ENCODE results near the gene MRPS2.
A peak's percentile ranks its signal among the peaks of the same experiment; 100 is the strongest.
"Not testable (repeated sequence)": the region's sequence is repeated elsewhere in the genome, so short reads cannot be mapped to it uniquely, and the experiment has no call there.

MRPS2 gene

DNA sequence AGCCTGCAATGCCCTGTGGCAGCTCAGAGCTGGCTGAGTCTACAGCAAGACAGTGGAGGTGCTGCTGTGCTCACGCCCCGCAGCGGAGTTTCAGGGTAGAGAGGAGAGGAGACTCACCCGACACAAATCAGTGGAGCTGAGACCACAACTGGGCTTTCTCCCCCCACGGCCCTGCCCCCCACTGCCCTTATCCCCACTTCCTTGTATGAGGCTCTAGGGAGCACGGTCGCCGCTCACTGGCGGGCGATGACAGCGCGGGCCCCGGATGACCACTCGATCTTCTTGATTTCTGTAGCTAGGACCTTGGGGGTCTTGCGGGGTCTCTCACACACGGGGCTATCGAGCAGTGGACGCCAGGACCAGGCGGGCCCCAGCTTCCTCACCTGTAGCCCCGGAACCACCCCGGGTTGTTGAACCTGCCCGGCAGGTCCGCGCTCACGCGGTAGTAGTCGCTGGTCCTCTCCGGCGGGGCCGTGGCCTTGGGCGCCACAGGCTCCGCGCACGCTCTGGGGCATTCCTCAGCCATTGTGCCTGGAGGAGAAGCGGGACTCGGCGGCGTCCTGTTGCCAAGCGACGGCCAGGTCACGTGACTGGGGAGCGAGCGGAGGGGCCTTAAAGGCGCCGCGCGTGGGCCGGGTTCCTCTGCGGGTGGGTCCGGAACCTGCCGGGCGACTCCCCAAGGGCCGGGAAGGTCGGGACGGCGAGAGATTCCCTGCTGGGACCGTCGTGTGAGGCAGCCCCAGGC, 984 bp upstream of the MRPS2 start:
- peak; percentile 65 to 73 (median 71) for DNase-seq (ENCODE audit: low read depth in 2 of 3, low spot score in 2 of 3)

DNA sequence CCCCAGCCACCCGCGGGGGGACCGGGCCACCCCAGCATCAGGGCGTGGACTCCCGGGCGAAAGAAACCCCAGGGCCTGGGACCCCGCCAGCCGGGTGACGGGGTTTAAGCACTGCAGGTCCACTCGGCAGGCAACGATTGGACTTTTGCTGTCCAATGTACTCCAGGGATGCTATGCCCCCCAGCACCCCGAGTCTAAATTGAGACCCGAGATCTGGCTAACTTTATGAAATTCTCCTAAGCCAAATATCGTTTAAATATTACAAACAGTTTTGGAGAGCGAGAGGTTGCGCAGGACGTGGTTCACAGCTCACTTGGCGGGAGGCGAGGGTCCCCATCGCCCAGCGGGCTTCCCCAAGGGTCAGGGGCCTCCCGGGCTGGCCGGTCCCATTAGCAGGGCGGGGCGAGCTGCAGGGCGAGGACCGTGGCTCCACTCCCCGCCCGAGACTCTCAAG, 384 bp upstream of the MRPS2 start:
- no peak for DNase-seq (ENCODE audit: low read depth in 2 of 3, low spot score in 2 of 3)

DNA sequence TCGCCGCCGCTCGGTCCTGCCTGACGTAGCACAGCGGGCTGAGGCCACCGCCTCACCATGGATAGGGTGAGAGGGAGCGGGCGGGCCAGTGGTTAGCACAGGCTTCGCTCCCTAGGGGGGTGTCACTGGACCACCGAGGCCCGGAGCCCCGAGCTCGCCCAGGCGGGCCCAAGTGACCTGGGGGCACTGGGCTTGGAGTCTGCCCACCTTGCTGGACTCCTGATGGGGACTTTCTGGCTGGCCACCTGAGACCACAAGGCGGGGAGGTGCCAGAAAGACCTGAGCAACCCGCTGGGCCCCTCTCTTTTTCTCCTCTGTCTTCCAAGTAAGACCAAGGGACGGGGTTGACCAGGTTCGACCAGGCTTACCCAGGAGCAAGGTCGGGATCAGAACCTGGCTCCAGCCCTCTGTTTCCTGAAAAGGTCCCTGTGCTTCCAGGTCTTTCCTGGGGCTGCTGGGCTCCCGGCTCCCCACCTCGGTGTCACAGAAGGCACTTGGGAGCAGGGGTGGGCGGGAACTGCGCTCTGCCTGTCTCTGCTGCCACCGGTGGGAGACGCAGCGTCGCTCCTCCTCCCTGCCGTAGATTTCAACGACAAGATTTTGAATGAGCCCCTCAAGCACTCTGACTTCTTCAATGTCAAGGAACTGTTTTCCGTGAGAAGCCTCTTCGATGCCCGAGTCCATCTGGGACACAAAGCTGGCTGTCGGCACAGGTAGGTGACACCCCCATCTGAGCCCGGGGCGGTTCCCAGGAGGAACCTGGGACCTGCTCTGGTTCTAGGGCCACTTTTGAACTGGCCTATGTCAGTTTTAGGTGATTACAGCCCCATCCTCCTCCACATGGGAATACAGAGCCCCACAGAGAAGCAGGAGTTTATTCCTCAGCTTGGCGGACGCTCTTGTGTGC, 1.0 kb downstream of the MRPS2 start:
- DNase-seq (ENCODE audit: low read depth in 2 of 3, low spot score in 2 of 3), result no peak

DNA sequence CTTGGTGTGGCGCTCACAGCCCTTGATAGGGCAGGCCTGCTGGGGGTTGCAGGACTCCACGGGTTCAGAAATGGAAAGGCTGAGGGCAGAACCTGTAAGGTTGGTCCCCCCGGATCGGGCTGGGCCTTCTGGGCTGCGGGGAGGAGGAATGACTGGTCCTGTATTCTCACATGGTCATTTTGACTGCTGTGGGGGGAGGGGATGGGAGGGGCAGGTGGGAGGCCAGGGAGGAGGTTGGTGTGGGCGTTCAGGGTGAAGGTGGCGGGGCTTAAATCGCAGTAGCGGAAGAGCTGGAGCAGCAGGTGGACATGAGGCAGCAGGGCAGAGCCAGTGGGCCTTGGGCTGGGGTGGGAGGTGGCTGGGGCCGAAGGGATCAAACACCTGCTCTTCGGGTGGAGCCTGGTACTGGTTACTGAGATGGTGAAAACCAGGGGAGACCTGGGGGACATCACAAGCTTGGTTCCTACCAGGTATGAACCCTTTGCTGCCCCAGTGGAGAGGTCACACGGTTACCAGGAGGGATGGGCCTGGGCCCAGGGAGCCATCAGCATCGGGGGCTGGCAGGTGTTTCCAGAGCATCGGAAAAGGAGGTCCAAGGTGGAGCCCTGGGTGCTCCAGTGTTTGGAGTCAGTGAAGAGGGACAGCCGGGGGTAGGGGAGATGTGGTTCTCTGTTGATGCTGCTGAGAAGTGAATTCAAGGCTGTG, 1.8 kb downstream of the MRPS2 start:
- DNase-seq (ENCODE audit: low read depth in 2 of 3, low spot score in 2 of 3), result no peak

DNA sequence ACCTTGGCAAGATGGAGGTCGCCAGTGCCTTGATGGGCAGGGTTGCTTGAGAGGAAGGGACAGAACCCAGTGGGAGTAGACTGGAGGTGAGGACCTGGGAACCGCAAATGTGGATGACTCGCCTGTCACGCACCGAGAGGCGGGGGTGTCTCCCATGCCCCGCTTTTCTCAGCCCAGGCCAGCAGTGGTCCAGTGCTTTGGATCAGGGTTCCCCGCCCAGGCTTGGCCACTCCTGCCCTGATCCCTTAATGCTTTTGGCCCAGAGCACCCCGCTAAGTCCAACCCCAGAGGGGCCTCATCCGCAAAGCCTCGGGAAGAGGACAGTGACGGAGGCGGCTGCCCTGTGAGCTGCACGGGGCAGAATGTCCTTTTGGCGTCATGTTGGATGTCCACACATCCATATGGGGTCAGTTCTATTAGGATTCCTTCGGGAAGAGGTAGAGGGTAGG, 2.4 kb downstream of the MRPS2 start:
- DNase-seq (ENCODE audit: low read depth in 2 of 3, low spot score in 2 of 3), result no peak

DNA sequence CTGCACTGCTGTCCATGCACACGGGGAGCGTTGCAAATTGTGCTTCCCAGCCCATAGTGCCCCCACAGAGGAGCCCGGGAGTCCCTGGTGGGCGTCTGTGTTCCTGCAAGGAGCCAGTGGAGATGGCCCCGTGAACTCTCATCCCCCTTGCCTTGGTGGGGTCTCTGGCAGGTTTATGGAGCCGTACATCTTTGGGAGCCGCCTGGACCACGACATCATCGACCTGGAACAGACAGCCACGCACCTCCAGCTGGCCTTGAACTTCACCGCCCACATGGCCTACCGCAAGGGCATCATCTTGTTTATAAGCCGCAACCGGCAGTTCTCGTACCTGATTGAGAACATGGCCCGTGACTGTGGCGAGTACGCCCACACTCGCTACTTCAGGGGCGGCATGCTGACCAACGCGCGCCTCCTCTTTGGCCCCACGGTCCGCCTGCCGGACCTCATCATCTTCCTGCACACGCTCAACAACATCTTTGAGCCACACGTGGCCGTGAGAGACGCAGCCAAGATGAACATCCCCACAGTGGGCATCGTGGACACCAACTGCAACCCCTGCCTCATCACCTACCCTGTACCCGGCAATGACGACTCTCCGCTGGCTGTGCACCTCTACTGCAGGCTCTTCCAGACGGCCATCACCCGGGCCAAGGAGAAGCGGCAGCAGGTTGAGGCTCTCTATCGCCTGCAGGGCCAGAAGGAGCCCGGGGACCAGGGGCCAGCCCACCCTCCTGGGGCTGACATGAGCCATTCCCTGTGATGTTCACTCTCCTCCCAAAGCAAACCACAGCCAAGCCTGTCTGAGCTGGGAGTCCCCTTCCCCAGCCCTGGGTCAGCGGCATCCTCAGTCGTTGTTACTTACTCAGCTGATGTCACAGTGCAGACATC, 3.1 kb downstream of the MRPS2 start:
- no peak for DNase-seq (ENCODE audit: low read depth in 2 of 3, low spot score in 2 of 3)

DNA sequence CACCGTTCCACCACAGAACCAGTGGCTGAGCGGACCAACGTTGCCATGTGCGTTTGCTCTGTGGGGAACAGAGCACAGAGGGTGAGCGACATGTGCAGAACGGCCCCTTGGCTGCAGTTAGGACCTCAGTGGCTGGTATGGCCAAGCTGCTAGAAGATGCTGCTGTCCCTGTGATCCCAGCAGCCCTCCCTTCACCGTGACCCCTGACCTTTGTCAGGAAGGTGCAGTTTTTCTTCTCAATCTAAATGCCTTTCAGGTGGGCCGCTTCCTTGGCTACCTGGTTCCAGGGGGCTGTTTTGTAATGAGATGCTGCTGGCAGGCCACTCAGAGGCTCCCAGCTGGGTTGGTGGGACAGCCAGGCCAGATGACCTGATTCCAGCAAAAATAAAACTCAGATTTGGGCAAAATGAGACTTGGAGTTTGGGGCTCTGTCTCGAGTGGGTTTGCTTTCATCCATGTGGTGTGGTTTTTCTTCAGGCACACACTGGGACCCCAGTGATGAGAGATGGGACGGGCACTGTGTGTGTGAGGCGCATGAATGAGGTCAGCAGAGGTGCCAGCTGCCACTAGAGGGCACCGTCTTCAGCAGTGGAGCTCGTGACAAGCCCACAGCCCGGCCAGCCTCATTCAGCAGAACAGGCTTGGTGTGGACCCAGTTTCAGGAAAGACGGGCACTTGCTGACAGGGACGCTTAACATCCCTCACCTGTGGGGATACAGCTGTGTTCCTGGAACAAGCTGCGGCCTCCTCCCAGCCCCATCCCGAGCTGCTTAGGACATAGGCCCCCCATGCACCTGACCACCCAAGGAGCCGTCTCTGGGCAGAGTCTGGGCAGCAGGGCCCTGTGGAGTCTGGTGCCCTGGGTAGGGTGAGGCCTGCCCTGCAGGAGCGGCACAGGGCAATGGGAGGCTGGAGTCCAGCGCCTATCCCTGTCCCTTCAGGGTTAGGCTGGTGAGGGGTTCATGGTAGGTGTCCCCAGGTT, 4.1 kb downstream of the MRPS2 start:
- no peak for DNase-seq (ENCODE audit: low read depth in 2 of 3, low spot score in 2 of 3)

DNA sequence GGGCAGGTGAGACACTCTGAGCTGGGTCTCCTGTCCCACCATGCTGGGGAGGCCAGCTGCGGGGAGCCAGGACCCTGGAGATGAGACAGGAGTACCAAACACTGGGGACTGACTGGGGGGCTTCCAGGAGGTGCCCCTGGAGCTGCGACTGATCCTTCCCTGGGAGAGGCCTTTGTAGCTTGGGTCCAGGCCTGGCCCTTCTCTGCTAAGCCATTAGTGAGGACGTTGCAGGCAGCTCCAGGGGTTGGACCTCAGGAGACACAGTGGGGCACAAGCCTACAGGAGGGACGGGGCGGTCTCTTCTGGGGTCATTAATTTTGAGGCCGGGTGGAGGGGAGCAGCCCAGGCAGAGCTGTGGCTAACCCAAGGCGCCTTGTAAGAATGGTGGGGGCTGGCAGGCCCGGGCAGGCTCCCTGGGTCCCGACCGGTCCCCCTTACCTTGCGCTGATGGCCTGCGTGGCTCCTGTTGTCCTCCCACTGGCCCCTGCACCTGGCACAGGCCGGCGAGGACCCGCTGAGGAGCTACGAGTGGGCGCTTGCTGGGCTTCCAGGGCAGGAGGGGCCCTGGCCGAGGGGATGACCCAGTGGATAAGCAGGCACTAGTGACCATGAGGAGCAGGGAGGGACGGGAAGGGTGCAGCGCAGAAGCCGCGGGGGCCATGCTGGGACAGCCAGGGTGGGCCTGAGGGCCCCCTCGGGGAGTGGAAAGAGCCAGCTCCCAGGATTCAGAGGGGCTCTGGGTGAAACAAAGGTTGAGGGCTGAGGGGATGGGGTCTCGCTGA, 5.1 kb downstream of the MRPS2 start:
- DNase-seq (ENCODE audit: low read depth in 2 of 3, low spot score in 2 of 3), result no peak

DNA sequence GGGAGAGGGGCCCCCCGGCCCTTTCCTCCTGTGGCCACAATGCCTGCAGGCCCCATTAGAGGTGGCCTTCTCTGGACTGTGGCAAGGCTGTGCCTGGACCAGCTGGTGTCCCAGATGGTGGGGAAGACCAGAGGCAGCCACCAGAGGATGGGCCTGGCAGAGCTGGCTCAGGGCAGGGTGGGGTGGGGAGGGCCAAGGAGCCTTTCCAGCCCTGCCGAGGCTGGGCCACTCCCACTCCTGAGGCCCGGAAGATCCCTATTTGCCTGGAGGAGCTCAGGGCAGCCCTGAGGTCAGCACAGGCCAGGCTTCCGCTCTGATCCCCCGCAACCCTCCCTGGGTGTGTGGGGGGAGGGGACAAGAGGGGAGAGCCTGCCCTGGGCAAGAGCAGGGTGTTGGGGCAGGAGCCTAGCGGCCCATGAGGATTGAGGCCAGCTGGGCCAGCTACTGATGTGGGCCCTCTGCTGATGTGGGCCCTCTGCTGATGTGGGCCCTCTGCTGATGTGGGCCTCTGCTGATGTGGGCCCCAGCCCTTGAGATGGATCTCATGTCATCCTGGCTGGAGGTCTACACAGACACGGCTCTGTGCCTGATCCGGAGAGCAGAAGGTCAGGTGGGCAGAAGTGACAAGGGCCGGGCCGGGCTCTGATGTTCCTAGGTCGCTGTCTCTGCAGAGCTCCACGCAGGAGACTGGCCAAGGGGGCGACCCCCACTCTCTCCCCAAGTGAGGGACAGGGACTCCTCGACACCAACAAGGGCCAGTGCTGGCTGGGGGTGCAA, 6.0 kb downstream of the MRPS2 start:
- DNase-seq (ENCODE audit: low read depth in 2 of 3, low spot score in 2 of 3), result no peak

DNA sequence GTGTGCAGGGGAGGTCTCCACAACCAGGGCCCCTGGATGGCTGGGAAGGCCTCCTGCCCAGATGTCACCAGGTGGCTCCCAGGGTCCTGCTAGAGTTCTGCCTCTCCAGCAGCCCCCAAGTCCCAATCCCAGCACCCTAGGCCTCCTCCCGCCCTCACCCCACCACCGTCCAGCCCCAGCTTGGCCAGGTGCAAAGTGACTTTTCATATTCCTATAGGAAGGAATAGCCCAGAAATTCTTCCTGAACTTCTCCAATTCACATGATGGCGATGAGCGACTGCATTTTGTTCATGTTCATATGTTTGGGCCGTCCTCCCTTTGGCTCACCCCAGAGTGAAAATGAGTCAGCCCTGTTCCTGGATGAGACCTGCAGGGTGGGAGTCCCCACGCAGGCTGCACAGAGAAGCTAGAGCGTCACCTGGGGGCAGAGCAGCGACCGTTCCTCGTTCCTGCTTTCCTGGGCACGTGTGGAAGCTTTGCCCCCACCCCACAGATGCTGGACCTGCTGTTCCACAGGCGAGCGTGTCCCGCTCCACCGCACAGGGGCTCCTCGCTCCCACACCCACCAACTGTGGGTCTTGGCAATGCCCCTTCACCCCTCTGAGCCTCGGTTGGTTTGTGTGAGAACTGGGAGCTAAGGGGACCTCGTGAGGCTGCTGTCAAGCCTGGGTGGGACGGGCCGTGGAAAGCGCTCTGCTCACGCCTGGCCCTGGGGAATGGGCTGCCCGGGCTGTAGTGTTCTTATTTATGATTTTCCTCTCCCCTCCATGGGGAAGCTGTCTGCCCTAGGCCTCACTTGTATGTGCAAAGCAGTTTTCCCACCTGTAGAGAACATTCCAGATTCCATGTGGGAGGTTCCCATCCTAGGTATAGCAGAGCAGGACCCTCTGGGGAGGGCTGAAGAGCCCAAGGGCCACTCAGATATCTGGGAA, 6.9 kb downstream of the MRPS2 start:
- no peak for DNase-seq (ENCODE audit: low read depth in 2 of 3, low spot score in 2 of 3)

DNA sequence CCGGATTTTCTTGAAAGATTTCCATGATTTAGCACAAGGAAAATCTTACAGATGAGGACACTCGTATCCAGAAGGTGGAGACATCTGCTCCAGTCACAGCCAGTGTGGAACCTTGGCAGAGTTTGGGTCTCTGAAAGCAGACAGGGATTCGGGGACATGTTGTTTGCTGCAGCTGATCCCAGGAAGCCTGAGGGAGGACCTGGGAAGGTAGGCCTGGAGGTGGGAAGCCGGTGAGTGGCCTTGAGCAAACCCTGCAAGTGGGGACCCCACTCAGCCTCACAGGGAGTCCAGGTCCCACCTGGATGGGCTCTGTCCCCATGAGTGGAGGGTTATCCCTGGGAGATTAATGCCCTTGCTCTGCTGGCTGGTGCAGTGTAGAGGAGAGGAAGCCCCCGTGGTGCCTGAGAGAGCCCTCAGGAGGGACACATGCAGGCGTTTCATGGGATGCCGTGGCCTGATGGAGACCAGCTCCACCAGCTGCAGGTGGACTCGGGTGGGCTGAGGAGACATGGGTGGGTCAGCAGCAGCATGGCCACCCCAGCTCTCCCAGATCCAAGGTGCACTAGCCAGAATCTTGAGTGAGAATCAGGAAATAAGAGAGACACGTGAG, 7.8 kb downstream of the MRPS2 start:
- DNase-seq (ENCODE audit: low read depth in 2 of 3, low spot score in 2 of 3), result no peak

DNA sequence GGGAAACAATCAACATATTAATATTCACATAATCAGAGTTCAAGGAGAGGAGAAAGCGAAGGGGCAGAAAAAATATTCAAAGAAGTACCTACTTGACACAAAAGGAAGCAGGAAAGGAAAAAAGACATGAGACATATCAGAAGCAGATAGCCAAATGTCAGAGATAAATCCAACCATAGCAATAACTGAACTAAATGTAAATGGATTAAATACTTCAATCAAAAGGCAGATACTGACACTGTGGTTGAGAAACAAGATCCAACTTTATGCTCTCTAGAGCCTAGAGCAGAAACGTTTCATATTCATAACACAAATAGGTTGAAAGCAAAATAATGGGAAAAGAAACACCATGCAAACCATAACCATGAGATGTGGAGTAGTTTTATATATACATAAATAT, 9.0 kb downstream of the MRPS2 start:
- DNase-seq (ENCODE audit: low read depth in 2 of 3, low spot score in 2 of 3), result no peak

DNA sequence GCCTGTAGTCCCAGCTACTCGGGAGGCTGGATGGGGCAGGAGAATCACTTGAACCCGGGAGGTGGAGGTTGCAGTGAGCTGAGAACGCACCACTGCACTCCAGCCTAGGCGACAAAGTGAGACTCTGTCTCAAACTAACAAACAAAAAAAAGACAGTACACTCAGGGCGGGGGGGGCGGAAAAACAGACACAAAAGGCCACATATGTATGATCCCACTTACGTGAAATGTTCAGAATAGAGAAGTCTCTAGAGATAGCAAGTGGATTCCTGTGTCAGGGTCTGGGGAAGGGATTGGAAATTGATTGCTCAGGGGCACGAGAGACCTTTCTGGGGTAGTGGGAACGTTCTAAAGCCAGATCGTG, 11.7 kb downstream of the MRPS2 start:
- DNase-seq (ENCODE audit: low read depth in 2 of 3, low spot score in 2 of 3), result no peak

DNA sequence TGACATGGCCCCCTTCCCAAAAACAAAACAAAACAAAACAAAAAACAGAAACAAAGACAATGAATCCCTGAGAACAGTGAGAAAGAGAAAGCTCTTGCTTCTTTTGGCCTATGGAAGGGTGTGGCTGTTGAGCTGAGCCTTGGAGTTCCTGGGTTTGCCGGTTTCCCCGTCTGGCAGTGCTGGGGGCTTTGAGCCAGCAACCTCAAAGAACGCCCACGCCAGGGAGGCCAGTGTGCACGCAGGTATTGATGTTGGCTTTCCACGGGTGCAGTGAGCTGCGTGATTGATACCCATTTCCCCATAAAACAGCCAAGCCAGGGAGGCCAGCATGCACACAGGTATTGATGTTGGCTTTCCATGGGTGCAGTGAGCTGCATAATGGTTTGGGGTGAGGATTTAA, 12.4 kb downstream of the MRPS2 start:
- DNase-seq (ENCODE audit: low read depth in 2 of 3, low spot score in 2 of 3), result no peak

DNA sequence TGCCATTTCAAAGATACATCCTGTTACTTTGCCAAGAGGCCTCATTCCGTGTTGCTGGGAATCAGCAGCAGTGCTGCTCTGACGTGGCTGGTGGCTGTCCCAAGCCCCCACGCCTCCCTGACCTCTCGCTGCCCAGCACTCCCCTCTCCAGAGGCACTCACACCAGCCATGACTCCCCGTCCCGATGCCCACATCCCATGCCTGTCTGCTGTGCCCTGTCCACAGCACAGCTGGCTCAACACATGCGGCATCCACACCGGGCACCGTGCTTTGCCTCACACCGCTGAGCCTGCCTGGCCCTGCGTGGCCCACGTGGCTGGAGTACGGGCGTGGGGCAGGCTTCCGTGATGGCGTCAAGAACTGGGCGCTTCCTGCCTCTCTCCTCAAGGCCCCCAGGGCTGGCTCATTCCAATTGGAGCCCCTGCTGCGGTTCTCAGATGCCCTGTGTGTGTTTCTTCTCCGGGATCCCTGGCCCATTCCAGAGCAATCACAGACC, 12.9 kb downstream of the MRPS2 start:
- DNase-seq (ENCODE audit: low read depth in 2 of 3, low spot score in 2 of 3), result no peak

DNA sequence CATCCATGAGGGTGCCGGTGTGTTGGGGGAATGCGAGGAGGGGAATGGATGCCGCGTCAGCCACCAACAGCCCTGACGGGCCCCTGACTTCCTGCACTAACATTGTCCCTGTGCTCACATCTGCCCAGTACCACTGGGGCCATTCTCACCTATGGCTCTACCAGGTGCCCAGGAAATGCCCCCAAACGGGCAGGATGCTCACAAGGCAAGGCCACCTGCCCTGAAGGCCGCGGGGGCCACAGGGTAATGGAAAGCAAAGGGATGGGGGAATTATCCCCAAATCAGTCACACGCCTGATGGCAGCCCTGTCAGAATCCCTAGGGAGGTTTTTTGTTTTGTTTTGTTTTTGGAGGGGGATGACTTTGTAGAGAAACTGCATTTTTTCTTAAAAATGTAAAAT, 13.4 kb downstream of the MRPS2 start:
- DNase-seq (ENCODE audit: low read depth in 2 of 3, low spot score in 2 of 3), result not testable (repeated sequence)
